WERI-Rb-1 (cell line): Measurements from ENCODE around the gene LGMN.

Source experiments
- DNase-seq: peaks from one replicate; pipeline ENCODE4 v3.0.0-alpha.2; 2020
- H3K27ac ChIP-seq: fragments of 250-450 bp; sonication (Bioruptor Pico); 2 replicates; pipeline ENCODE4 v1.5.1; 2020; ENCODE audit warnings: mild to moderate bottlenecking, moderate library complexity
- H3K27me3 ChIP-seq: fragments of 250-450 bp; sonication (Bioruptor Pico); 2 replicates; pipeline ENCODE4 v1.5.1; 2021; ENCODE audit warnings: mild to moderate bottlenecking, low read depth, moderate library complexity; ENCODE audit not compliant: insufficient read depth, severe bottlenecking
- H3K36me3 ChIP-seq: fragments of 250-450 bp; sonication (Bioruptor Pico); 2 replicates; pipeline ENCODE4 v1.5.1; 2020; ENCODE audit warnings: mild to moderate bottlenecking, moderate library complexity
- H3K4me3 ChIP-seq: 2 replicates; pipeline ENCODE4 v1.5.1; 2011; ENCODE audit warnings: low read depth, mild to moderate bottlenecking, control low read depth, low read length
- H3K9me3 ChIP-seq: fragments of 250-450 bp; sonication (Bioruptor Pico); 2 replicates; pipeline ENCODE4 v1.5.1; 2021; ENCODE audit warnings: mild to moderate bottlenecking, moderate library complexity; ENCODE audit not compliant: severe bottlenecking
- TF ChIP-seq, protein P1 (sequence below): IDR thresholded peaks from 2 replicates; pipeline ENCODE4 v1.5.1; 2011; ENCODE audit warnings: low read depth, mild to moderate bottlenecking, control low read depth, inconsistent platforms, low read length

Gene LGMN

DNA sequence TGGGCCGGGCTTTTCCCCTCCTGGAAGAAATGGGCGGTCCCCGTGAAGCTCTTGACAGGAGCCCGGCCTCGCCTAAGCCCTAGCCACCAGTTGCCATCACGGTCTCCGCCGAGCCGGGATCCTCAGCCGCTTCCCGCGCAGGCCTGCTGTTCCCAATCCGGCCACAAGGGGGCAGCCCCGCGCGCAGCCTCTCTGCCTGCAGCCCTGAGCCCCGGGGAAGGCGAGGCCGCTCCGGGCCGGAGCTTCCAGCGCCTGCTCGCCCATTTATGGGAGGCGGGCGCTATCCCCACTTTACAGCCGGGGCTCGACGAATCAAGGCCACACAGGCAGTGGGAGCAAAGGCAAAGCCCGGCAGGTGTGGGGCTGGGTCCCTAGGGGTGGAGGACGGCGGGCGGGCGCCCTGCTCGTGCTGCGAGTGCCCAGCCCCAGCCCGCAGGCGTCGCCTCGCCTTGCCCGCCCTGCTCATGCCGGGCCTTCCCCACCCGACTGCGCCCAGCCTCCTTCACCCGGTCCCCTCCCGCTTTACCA, 61.5 kb downstream of the LGMN start:
- Histone ChIP-seq H3K9me3 (no peaks in the 10 kb centered on the region), H3K27me3 (no peaks in the 10 kb centered on the region), H3K36me3 (peaks cover 39% of the 10 kb centered on the region), H3K27ac (peak overlapping the region; percentile 93), H3K4me3 (peak overlapping the region; percentile 75)
- TF ChIP-seq, protein P1, sequence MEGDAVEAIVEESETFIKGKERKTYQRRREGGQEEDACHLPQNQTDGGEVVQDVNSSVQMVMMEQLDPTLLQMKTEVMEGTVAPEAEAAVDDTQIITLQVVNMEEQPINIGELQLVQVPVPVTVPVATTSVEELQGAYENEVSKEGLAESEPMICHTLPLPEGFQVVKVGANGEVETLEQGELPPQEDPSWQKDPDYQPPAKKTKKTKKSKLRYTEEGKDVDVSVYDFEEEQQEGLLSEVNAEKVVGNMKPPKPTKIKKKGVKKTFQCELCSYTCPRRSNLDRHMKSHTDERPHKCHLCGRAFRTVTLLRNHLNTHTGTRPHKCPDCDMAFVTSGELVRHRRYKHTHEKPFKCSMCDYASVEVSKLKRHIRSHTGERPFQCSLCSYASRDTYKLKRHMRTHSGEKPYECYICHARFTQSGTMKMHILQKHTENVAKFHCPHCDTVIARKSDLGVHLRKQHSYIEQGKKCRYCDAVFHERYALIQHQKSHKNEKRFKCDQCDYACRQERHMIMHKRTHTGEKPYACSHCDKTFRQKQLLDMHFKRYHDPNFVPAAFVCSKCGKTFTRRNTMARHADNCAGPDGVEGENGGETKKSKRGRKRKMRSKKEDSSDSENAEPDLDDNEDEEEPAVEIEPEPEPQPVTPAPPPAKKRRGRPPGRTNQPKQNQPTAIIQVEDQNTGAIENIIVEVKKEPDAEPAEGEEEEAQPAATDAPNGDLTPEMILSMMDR = peak; percentile 88
- DNase-seq = peak; percentile 94

DNA sequence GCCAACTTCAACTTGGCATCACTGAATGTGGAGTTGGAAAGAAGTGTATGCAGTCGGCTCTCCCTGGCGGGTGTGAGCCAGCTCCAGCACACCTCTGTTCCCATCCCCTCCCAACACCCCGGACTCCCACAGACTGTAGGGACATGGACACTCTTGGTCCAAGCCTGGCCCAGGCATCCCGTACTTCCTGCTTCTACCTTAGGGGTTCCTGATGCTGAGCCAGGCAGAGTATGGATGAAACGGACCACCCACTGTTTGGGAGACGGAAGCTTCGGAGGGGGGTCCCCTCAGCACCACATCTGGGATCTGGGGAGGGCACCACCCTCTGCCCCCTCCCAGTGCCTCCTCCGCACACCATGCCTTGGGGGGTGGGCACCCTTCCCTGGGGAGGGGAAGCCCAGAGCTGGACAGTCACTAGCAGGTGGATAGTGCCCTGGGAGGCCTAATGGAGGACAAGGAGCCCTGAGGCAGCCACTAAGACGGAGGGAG, 62.0 kb downstream of the LGMN start:
- peak overlapping the region; percentile 75 for H3K4me3 ChIP-seq
- H3K27ac ChIP-seq = peak overlapping the region; percentile 93
- peaks cover 44% of the 10 kb centered on the region for H3K36me3 ChIP-seq
- H3K9me3 ChIP-seq = no peaks in the 10 kb centered on the region
- no peaks in the 10 kb centered on the region for H3K27me3 ChIP-seq
- TF ChIP-seq, protein P1 = no peak
- no peak for DNase-seq

DNA sequence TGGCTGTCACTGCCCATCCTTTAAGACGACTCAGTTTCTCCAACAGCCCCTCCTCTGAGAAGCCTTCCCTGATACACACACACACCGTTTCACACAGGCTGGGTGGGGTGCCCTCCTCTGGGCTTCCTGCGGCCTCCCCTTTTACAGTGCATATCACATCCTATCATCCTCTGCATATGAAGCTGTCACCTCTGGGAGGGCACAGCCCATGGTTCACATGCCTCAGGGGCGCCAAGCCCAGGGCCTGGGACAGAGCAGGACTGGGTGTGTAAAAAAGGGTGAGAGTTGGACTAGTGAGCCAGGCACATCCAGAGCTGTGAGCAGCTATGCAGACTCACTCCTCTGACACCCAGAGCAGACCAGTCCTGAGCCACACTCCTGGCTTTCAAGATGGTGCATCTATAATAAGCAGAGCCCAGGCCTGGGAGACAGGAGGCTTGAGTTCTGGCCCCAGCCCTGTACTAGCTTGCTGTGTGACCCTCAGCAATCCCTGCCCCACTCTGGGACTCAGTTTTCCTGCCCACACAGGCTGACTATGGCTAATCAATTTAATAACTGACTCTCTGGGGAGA, 62.6 kb downstream of the LGMN start:
- no peak overlapping the region for H3K4me3 ChIP-seq
- TF ChIP-seq, protein P1 = no peak
- no peak overlapping the region for H3K27ac ChIP-seq
- H3K27me3 ChIP-seq = no peaks in the 10 kb centered on the region
- H3K9me3 ChIP-seq = no peaks in the 10 kb centered on the region
- no peak for DNase-seq
- peaks cover 50% of the 10 kb centered on the region for H3K36me3 ChIP-seq

DNA sequence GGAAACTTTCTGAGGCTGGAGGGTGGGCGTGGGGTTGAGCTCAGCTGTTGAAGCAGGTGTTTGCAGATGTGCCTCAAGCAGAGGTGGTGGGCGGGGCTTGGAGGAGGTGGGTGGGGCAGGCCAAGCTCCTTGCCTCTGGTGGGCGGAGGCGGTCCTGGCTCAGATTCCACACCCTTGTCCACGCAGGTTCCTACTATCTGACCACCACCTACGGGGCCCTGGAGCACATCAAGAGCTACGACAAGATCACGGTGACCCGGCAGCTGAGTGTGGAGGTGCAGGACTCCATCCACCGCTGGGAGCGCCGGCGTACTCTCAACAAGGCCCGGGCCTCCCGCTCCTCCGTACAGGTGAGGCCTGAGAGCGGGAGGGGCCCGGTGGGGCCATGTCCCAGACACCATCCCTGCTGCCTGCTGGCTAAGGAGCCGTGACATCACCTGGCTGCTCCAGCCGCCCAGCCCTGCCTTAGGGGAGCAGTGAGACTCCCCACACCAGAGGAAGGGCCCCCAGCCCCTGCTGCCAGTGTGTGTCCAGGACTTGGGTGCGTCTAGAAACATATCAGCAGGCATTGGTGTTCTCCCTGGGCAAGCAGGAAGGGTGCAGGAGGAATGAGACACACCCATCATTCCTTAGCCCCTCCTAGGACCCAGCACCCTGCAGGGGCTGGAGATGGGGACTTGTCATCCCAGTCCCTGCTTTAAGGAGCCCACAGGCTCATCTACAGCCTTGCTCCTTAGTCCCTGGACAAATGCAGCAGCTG, 63.4 kb downstream of the LGMN start:
- Histone ChIP-seq H3K27me3 (no peaks in the 10 kb centered on the region), H3K4me3 (no peak overlapping the region), H3K27ac (no peak overlapping the region), H3K36me3 (peaks cover 58% of the 10 kb centered on the region), H3K9me3 (no peaks in the 10 kb centered on the region)
- TF ChIP-seq, protein P1 = no peak
- DNase-seq = no peak

DNA sequence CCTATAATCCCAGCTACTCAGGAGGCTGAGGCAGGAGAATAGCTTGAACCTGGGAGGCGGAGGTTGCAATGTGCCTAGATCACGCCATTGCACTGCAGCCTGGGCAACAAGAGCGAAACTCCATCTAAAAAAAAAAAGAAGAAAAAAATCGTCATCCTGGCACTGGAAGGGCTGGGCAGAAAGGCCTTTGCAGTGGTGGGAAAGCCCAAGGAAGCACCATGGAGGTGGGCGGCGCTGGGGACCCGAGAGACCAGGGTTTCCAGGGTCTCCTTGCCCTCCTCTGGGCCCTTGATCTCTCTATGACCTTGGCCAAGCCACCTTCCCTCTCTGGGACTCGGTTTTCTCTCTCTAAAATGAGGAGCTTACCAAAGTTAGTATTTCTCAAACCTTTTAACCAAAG, 65.4 kb downstream of the LGMN start:
- Histone ChIP-seq H3K4me3 (no peak overlapping the region), H3K36me3 (peaks cover 65% of the 10 kb centered on the region), H3K27me3 (no peaks in the 10 kb centered on the region), H3K9me3 (no peaks in the 10 kb centered on the region), H3K27ac (no peak overlapping the region)
- TF ChIP-seq, protein P1 = no peak
- no peak for DNase-seq
